KBM-7 (cell line): Measurements from ENCODE around the gene POLR2H.

Source experiments
- DNase-seq: peaks from one replicate; pipeline ENCODE4 v3.0.0-alpha.2; 2015
- in situ Hi-C: fragments of 300-500 bp; cut with MboI; formaldehyde crosslinking; loops from 2 replicates; pipeline ENCODE4 v1.14.3; 2020; ENCODE audit warnings: low sequenced_read_pairs, low pct_unique_long_range_greater_than_20kb, mixed read lengths

Gene POLR2H

GRCh38 chr3:184380627-184381260 lies 19.2 kb downstream of the POLR2H start:
- in situ Hi-C loops, result loop anchor here (25.0 kb wide), 1 partner anchor 157 kb away; no protein-coding TSS in a partner anchor
- DNase-seq, result no peak

- in situ Hi-C loops, result loop anchor here (25.0 kb wide), 1 partner anchor 156 kb away; no protein-coding TSS in a partner anchor
- DNase-seq, result peak; percentile 51
Measured at GRCh38 chr3:184381261-184382224, 20.0 kb downstream of the POLR2H start.

GRCh38 chr3:184382326-184383032 lies 21.0 kb downstream of the POLR2H start:
- in situ Hi-C loops, result loop anchor here (25.0 kb wide), 1 partner anchor 155 kb away; no protein-coding TSS in a partner anchor
- DNase-seq, result no peak

- DNase-seq, result no peak
- in situ Hi-C loops, result loop anchor here (25.0 kb wide), 1 partner anchor 154 kb away; no protein-coding TSS in a partner anchor
Measured at GRCh38 chr3:184383033-184383740, 21.7 kb downstream of the POLR2H start.

GRCh38 chr3:184384342-184384741 lies 22.8 kb downstream of the POLR2H start:
- no peak for DNase-seq
- in situ Hi-C loops, result loop anchor here (25.0 kb wide), 1 partner anchor 153 kb away; no protein-coding TSS in a partner anchor

- in situ Hi-C loops, result loop anchor here (25.0 kb wide), 1 partner anchor 152 kb away; no protein-coding TSS in a partner anchor
- no peak for DNase-seq
Measured at GRCh38 chr3:184384856-184385422, 23.4 kb downstream of the POLR2H start.

- DNase-seq, result no peak
Measured at GRCh38 chr3:184386047-184386806, 24.7 kb downstream of the POLR2H start.

GRCh38 chr3:184387174-184387714 lies 25.7 kb downstream of the POLR2H start:
- no peak for DNase-seq
- in situ Hi-C loops, result loop anchor here (25.0 kb wide), 1 partner anchor 150 kb away; no protein-coding TSS in a partner anchor

More at GRCh38 chr3:184386047-184386806, 24.7 kb downstream of the POLR2H start:
- in situ Hi-C loops, result loop anchor here (25.0 kb wide), 1 partner anchor 151 kb away; no protein-coding TSS in a partner anchor

- in situ Hi-C loops, result loop anchor here (25.0 kb wide), 1 partner anchor 149 kb away; no protein-coding TSS in a partner anchor
- no peak for DNase-seq
Measured at GRCh38 chr3:184388164-184388935, 26.8 kb downstream of the POLR2H start.

GRCh38 chr3:184388936-184389230 lies 27.4 kb downstream of the POLR2H start:
- DNase-seq, result no peak
- in situ Hi-C loops, result loop anchor here (25.0 kb wide), 1 partner anchor 148 kb away; no protein-coding TSS in a partner anchor

- in situ Hi-C loops, result loop anchor here (25.0 kb wide), 1 partner anchor 148 kb away; no protein-coding TSS in a partner anchor
- no peak for DNase-seq
Measured at GRCh38 chr3:184389384-184389783, 27.9 kb downstream of the POLR2H start.

GRCh38 chr3:184389935-184390528 lies 28.5 kb downstream of the POLR2H start:
- in situ Hi-C loops, result loop anchor here (25.0 kb wide), 1 partner anchor 147 kb away; no protein-coding TSS in a partner anchor
- DNase-seq, result no peak

GRCh38 chr3:184391266-184391665 lies 29.8 kb downstream of the POLR2H start:
- in situ Hi-C loops, result loop anchor here (25.0 kb wide), 1 partner anchor 146 kb away; no protein-coding TSS in a partner anchor

GRCh38 chr3:184395320-184395660 lies 33.8 kb downstream of the POLR2H start:
- no peak for DNase-seq
- in situ Hi-C loops, result loop anchor here (25.0 kb wide), 1 partner anchor 142 kb away; no protein-coding TSS in a partner anchor

More at GRCh38 chr3:184391266-184391665, 29.8 kb downstream of the POLR2H start:
- no peak for DNase-seq

- in situ Hi-C loops, result loop anchor here (25.0 kb wide), 1 partner anchor 138 kb away; no protein-coding TSS in a partner anchor
- DNase-seq, result no peak
Measured at GRCh38 chr3:184399410-184399809, 37.9 kb downstream of the POLR2H start.
